ENCODE results near the gene POU4F2.

GRCh38 chr4:146592019-146592418, 46.7 kb upstream of the POU4F2 start:
- TF ChIP-seq, protein P1, sequence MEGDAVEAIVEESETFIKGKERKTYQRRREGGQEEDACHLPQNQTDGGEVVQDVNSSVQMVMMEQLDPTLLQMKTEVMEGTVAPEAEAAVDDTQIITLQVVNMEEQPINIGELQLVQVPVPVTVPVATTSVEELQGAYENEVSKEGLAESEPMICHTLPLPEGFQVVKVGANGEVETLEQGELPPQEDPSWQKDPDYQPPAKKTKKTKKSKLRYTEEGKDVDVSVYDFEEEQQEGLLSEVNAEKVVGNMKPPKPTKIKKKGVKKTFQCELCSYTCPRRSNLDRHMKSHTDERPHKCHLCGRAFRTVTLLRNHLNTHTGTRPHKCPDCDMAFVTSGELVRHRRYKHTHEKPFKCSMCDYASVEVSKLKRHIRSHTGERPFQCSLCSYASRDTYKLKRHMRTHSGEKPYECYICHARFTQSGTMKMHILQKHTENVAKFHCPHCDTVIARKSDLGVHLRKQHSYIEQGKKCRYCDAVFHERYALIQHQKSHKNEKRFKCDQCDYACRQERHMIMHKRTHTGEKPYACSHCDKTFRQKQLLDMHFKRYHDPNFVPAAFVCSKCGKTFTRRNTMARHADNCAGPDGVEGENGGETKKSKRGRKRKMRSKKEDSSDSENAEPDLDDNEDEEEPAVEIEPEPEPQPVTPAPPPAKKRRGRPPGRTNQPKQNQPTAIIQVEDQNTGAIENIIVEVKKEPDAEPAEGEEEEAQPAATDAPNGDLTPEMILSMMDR (IDR thresholded peaks at IDR 0.05): no peak
- TF ChIP-seq ZFX (IDR thresholded peaks at IDR 0.05; ENCODE audit: borderline replicate concordance): no peak

Data from 22Rv1 (cell line).